ENCODE measurements around the gene ATRNL1.
"Not testable (repeated sequence)": the region's sequence is repeated elsewhere in the genome, so short reads cannot be mapped to it uniquely, and the experiment has no call there.

ATRNL1 gene

DNA sequence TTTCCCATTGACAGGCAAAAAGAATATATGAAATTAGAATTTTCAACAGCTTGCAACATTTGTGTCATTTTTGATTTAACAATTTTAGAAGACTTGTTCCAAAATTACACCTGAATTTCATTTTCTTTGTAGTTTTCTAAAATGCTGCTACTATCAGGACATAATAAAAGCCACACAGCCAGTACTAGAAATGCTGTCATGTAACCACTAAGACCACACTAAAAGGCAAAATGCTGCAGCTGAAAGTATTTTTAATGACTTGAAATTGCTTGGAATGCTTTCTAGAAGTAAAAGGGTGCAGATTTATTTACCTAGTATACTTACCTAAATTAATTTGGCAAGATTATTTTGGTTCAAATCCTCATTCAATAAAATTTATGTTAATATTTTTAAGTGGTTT lies 709.7 kb downstream of the ATRNL1 start:
- no peaks in the 10 kb centered on the region for H3K27me3 ChIP-seq (ENCODE audit: insufficient read depth, insufficient read length)
- no peak for DNase-seq (ENCODE audit: low read depth, low spot score)
- no peak for TF ChIP-seq YY1 (IDR thresholded peaks at IDR 0.05; ENCODE audit: insufficient read depth, insufficient read length)
- TF ChIP-seq ZNF274 (IDR thresholded peaks at IDR 0.05; ENCODE audit: low read depth, low read length), result no peak
- TF ChIP-seq SUZ12 (IDR thresholded peaks at IDR 0.05; ENCODE audit: extremely low read depth, insufficient read depth, insufficient read length), result no peak
- no peaks in the 10 kb centered on the region for H3K9me3 ChIP-seq (ENCODE audit: insufficient read depth, low read length)
- H3K4me3 ChIP-seq (ENCODE audit: insufficient read length, low read depth), result no peak overlapping the region
- H3K36me3 ChIP-seq (ENCODE audit: insufficient read depth, insufficient read length, low read length), result no peaks in the 10 kb centered on the region
- no peak overlapping the region for H3K9ac ChIP-seq (ENCODE audit: insufficient read length, low read depth)
- no peaks in the 10 kb centered on the region for H3K4me1 ChIP-seq (ENCODE audit: insufficient read depth, insufficient read length)

DNA sequence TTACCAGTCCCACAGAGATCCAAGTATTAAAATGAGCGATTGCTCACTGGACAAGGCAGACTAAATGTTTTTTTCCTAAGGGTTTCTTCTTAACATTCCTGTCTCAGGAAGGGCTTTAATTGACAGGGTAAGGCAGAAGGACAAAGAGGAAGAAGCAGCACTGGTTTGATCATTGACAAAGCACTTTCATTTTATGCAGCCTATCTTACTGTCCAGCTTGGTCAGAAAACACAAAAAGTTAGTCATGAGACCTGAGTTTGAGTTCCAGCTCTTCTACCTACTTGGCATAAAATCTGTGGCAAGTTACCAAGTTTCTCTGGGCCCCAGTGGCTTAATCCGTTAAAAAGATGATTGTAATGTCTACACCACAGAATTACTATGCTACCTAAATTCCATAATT lies 721.4 kb downstream of the ATRNL1 start:
- Histone ChIP-seq H3K27me3 (ENCODE audit: insufficient read depth, insufficient read length) (no peaks in the 10 kb centered on the region), H3K4me3 (ENCODE audit: insufficient read length, low read depth) (no peak overlapping the region), H3K9me3 (ENCODE audit: insufficient read depth, low read length) (no peaks in the 10 kb centered on the region), H3K9ac (ENCODE audit: insufficient read length, low read depth) (no peak overlapping the region), H3K4me1 (ENCODE audit: insufficient read depth, insufficient read length) (no peaks in the 10 kb centered on the region), H3K36me3 (ENCODE audit: insufficient read depth, insufficient read length, low read length) (no peaks in the 10 kb centered on the region)
- TF ChIP-seq SUZ12 (IDR thresholded peaks at IDR 0.05; ENCODE audit: extremely low read depth, insufficient read depth, insufficient read length), result no peak
- TF ChIP-seq ZNF274 (IDR thresholded peaks at IDR 0.05; ENCODE audit: low read depth, low read length), result no peak
- no peak for TF ChIP-seq YY1 (IDR thresholded peaks at IDR 0.05; ENCODE audit: insufficient read depth, insufficient read length)
- DNase-seq (ENCODE audit: low read depth, low spot score), result no peak

DNA sequence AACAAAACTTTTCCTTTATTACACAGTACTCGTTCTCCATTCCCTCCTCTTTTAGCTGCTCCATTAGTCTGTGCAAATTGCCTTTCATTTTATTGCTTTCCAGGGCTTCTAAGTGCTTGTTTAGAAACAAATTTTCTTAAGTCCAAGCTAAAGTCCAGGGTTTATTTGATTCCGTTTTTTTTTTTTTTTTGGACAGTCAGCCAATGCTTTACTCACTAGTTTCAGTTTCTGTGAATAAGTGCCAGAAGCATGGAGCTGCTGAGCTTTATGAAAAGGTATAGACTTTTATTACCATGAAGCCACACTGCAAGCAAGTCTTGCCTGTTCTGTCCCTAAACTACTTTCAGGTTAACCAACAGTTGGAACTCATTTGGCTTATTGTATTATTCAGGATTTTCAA lies 724.8 kb downstream of the ATRNL1 start:
- DNase-seq (ENCODE audit: low read depth, low spot score), result no peak
- TF ChIP-seq ZNF274 (IDR thresholded peaks at IDR 0.05; ENCODE audit: low read depth, low read length) (no peak), SUZ12 (IDR thresholded peaks at IDR 0.05; ENCODE audit: extremely low read depth, insufficient read depth, insufficient read length) (no peak), YY1 (IDR thresholded peaks at IDR 0.05; ENCODE audit: insufficient read depth, insufficient read length) (no peak)
- Histone ChIP-seq H3K9ac (ENCODE audit: insufficient read length, low read depth) (no peak overlapping the region), H3K9me3 (ENCODE audit: insufficient read depth, low read length) (no peaks in the 10 kb centered on the region), H3K36me3 (ENCODE audit: insufficient read depth, insufficient read length, low read length) (no peaks in the 10 kb centered on the region), H3K4me3 (ENCODE audit: insufficient read length, low read depth) (no peak overlapping the region), H3K4me1 (ENCODE audit: insufficient read depth, insufficient read length) (no peaks in the 10 kb centered on the region), H3K27me3 (ENCODE audit: insufficient read depth, insufficient read length) (no peaks in the 10 kb centered on the region)

DNA sequence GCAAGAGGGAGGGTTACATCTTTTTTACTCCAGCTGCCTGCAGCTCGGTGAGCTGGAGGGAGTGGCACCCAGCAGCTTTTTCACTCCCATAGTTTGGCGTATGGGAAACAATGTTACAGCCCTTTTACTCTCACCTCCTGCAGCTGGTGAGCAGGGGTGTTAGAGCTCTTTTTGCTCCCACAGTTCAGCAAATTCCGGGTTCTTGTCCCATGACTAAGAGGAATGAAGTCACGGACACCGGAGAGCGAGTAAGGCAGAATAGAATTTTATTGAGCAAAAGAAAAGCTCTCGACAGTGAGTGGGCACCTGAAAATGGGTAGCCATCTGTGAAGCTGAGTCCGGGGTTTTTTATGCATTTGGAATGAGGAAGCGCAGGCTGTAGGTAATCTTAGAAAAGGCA lies 733.2 kb downstream of the ATRNL1 start:
- Histone ChIP-seq H3K9me3 (ENCODE audit: insufficient read depth, low read length) (no peaks in the 10 kb centered on the region), H3K4me3 (ENCODE audit: insufficient read length, low read depth) (no peak overlapping the region), H3K4me1 (ENCODE audit: insufficient read depth, insufficient read length) (no peaks in the 10 kb centered on the region), H3K27me3 (ENCODE audit: insufficient read depth, insufficient read length) (no peaks in the 10 kb centered on the region), H3K9ac (ENCODE audit: insufficient read length, low read depth) (no peak overlapping the region), H3K36me3 (ENCODE audit: insufficient read depth, insufficient read length, low read length) (no peaks in the 10 kb centered on the region)
- no peak for TF ChIP-seq YY1 (IDR thresholded peaks at IDR 0.05; ENCODE audit: insufficient read depth, insufficient read length)
- no peak for TF ChIP-seq SUZ12 (IDR thresholded peaks at IDR 0.05; ENCODE audit: extremely low read depth, insufficient read depth, insufficient read length)
- TF ChIP-seq ZNF274 (IDR thresholded peaks at IDR 0.05; ENCODE audit: low read depth, low read length), result no peak
- no peak for DNase-seq (ENCODE audit: low read depth, low spot score)

DNA sequence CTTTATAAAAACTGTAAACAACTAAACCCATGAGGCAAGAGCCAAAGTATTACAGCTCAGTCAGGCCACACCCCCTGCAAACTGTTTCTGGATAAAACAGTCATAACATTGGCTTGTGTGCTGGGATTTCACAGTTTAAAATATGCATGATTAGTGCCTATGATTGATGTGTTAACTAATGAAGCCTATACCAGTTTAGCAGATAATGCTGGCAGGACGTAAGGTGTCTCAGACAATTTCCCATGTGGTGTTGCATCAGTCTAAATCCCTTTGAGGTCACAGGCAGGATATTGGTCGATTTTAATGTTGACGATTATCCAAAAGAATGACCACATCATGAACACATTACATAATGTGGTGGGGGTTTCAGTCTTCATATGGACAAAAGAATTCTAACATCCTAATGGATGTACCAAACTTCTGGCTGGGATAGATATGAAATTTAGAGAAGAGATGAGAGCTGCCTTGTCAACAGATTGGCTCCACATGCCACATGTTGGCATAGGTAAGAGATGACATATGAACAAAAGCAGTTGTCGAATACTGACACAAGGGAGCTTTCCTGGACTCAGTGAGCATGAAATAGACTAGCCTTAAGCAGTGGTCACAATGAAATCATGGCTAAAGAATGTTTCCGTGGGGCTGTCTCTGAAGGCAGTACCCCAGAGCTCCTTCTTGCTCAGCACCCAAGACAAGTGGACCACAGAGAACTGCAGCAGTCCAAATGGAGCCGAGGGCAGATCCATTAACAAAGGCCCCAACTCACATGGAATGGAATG lies 734.3 kb downstream of the ATRNL1 start:
- no peaks in the 10 kb centered on the region for H3K4me1 ChIP-seq (ENCODE audit: insufficient read depth, insufficient read length)
- DNase-seq (ENCODE audit: low read depth, low spot score), result no peak
- no peak overlapping the region for H3K9ac ChIP-seq (ENCODE audit: insufficient read length, low read depth)
- TF ChIP-seq SUZ12 (IDR thresholded peaks at IDR 0.05; ENCODE audit: extremely low read depth, insufficient read depth, insufficient read length) (no peak), ZNF274 (IDR thresholded peaks at IDR 0.05; ENCODE audit: low read depth, low read length) (no peak), YY1 (IDR thresholded peaks at IDR 0.05; ENCODE audit: insufficient read depth, insufficient read length) (no peak)
- no peaks in the 10 kb centered on the region for H3K27me3 ChIP-seq (ENCODE audit: insufficient read depth, insufficient read length)
- H3K4me3 ChIP-seq (ENCODE audit: insufficient read length, low read depth), result no peak overlapping the region
- no peaks in the 10 kb centered on the region for H3K9me3 ChIP-seq (ENCODE audit: insufficient read depth, low read length)
- H3K36me3 ChIP-seq (ENCODE audit: insufficient read depth, insufficient read length, low read length), result no peaks in the 10 kb centered on the region

DNA sequence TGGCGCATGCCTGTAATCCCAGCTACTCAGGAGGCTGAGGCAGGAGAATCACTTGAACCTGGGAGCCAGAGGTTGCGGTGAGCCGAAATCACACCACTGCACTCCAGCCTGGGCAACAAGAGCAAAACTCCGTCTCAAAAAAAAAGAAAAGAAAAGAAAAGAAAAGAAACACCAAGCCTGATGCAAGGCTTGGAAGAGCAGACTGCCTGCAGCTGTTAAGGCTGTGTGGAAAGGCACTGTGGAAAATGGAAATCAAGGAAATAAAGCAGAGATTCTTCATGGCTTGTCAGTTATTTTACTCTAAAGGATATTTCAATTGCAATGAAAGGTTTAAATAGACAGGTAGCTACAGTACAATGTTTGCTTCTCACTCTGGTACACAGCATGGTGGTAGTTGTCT lies 735.0 kb downstream of the ATRNL1 start:
- DNase-seq (ENCODE audit: low read depth, low spot score); H3K9ac ChIP-seq (ENCODE audit: insufficient read length, low read depth); H3K36me3 ChIP-seq (ENCODE audit: insufficient read depth, insufficient read length, low read length); H3K9me3 ChIP-seq (ENCODE audit: insufficient read depth, low read length); H3K4me1 ChIP-seq (ENCODE audit: insufficient read depth, insufficient read length); H3K27me3 ChIP-seq (ENCODE audit: insufficient read depth, insufficient read length); H3K4me3 ChIP-seq (ENCODE audit: insufficient read length, low read depth): not testable (repeated sequence)

DNA sequence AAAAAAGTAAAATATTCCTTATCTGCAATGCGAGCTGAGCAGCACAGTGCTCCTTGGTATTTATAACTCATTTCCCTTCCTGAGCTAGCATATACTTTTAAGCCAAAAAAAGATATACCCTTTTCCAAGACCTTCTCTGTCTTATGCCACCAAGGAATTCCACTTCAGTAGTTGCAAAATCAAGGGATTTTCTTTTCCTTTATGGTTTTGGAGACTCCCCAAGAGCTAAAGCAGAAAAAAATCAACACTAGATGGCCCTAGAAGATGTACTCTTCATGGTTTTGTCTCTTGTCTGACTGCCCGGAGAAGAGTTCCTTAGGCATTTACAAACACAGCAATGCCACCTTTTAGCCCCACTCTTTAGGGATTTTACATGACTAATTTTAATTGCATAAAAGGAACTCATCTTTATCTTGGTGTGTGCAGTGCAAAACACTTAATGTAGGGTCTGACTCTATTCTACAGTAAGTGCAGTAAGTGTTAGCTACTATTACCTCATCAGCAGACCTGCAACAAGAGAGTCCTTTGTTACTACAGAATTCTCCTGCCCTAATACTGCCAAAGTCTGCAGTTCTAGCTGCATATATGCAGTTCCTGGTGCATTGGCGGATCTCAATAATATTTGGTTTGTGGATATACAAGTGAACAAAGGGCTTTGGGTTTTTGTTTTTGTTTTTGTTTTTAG lies 736.5 kb downstream of the ATRNL1 start:
- Histone ChIP-seq H3K4me3 (ENCODE audit: insufficient read length, low read depth) (no peak overlapping the region), H3K9ac (ENCODE audit: insufficient read length, low read depth) (no peak overlapping the region), H3K36me3 (ENCODE audit: insufficient read depth, insufficient read length, low read length) (no peaks in the 10 kb centered on the region), H3K9me3 (ENCODE audit: insufficient read depth, low read length) (no peaks in the 10 kb centered on the region), H3K4me1 (ENCODE audit: insufficient read depth, insufficient read length) (no peaks in the 10 kb centered on the region), H3K27me3 (ENCODE audit: insufficient read depth, insufficient read length) (no peaks in the 10 kb centered on the region)
- no peak for DNase-seq (ENCODE audit: low read depth, low spot score)
- no peak for TF ChIP-seq SUZ12 (IDR thresholded peaks at IDR 0.05; ENCODE audit: extremely low read depth, insufficient read depth, insufficient read length)
- no peak for TF ChIP-seq ZNF274 (IDR thresholded peaks at IDR 0.05; ENCODE audit: low read depth, low read length)
- no peak for TF ChIP-seq YY1 (IDR thresholded peaks at IDR 0.05; ENCODE audit: insufficient read depth, insufficient read length)

All from NT2/D1 (cell line).